ENCODE measurements around the gene PLA2G2D. TPM values are rescaled to one million over a fixed set of nuclear protein-coding genes. Genes with fewer than 3 reads are reported as not detected.

PLA2G2D gene
- total RNA-seq (2014; rRNA removed; shearing (Covaris generic)) (not detected in 2 replicates), polyA plus RNA-seq (2016; fragmentation: Nextera tagmentation; extraction: Ambion mirVana) (not detected in 2 replicates)
- long read RNA-seq: 0 reads

GRCh38 chr1:20119347-20119746 lies at the start of gene PLA2G2D:
Gene PLA2G2D (minus strand): TSS chr1:20119536. CDS start chr1:20119498, 38 bp downstream.
- ATAC-seq (no peak), DNase-seq (ENCODE audit: low spot score) (no peak)
- H3K36me3 ChIP-seq (ENCODE audit: insufficient read depth): no peaks in the 10 kb centered on the region
- peaks cover 3% of the 10 kb centered on the region for H3K27me3 Mint-ChIP-seq (ENCODE audit: insufficient read depth, low read depth, poor library complexity)
- H3K79me2 ChIP-seq (replicated peaks; ENCODE audit: insufficient read depth): no peaks in the 10 kb centered on the region
- H3K4me2 ChIP-seq: no peak within 1 kb of the TSS
- H2AFZ ChIP-seq: no peak within 1 kb of the TSS
- no peak within 1 kb of the TSS for H3K4me3 ChIP-seq
- H3K27me3 ChIP-seq (ENCODE audit: insufficient read depth): no peaks in the 10 kb centered on the region
- H3K36me3 Mint-ChIP-seq (ENCODE audit: low read depth): no peaks in the 10 kb centered on the region
- H4K20me1 ChIP-seq (replicated peaks; ENCODE audit: insufficient read depth): no peaks in the 10 kb centered on the region
- no peaks in the 10 kb centered on the region for H3K9me2 ChIP-seq (ENCODE audit: insufficient read depth)
- peaks cover 2% of the 10 kb centered on the region for H3K4me1 Mint-ChIP-seq
- H3K9me3 Mint-ChIP-seq: no peaks in the 10 kb centered on the region
- H3K27ac Mint-ChIP-seq: no peak within 1 kb of the TSS
- H3K27ac ChIP-seq (ENCODE audit: low read depth): no peak within 1 kb of the TSS
- TF ChIP-seq ETS1 (IDR thresholded peaks at IDR 0.05): no peak
- TF ChIP-seq JUNB (IDR thresholded peaks at IDR 0.05; ENCODE audit: unreplicated experiment): no peak
- TF ChIP-seq REST (IDR thresholded peaks at IDR 0.05; ENCODE audit: unreplicated experiment): no peak
- TF ChIP-seq ZNF462 (CRISPR knock-in tag; IDR thresholded peaks at IDR 0.05): no peak
- no peak for TF ChIP-seq CREB1 (CRISPR knock-in tag; IDR thresholded peaks at IDR 0.05; ENCODE audit: low read depth)
- no peak for TF ChIP-seq ZNF331 (CRISPR knock-in tag; IDR thresholded peaks at IDR 0.05; ENCODE audit: low read depth)
- no peak for TF ChIP-seq ZNF114 (CRISPR knock-in tag; IDR thresholded peaks at IDR 0.05)
- no peak for TF ChIP-seq CTCF (conservative IDR thresholded peaks at IDR 0.05; ENCODE audit: low read depth in 2 of 2)
- TF ChIP-seq POLR2AphosphoS5 (IDR thresholded peaks at IDR 0.05; ENCODE audit: low read depth): no peak
- no peaks in the 10 kb centered on the region for H3F3A ChIP-seq (replicated peaks; ENCODE audit: low read depth)
- H3K4me1 ChIP-seq (ENCODE audit: insufficient read depth): no peaks in the 10 kb centered on the region
- H3K4me3 Mint-ChIP-seq: no peak within 1 kb of the TSS

All from GM23338 (cell line).